ENCODE data around the gene CCNB1IP1.

DNA sequence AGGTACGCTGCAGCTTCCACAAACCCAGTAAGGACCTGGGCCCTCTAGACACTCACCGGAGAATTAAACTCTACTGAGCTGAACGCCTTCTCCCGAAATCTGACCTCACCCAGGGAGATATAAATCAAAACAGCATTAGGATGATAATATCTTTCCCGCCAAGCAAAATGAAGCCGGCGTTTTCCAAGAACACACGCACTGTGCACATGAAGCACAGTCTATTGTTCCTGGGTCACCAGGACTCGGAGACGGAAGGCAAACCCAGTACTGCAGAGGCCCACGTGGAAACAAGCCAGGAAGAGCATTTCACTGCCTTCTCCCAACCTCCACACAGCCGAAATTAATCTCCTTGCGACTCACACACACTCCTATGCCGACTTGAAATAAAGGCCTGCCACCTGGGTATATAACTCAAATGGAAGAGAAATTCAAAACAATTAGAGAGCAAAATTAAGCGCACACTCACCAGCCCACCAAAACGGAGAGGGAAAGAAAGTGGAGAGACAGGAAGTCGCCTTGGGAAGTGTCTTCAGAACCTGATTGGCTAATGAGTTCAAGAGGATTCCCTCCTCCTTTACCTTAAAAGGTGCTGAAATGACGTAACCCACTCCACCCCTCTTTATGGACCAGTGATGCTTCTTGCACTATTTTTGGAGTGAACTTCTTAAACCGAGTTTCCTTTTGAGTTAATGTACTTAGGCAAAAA is at the start of gene CCNB1IP1:
- TF ChIP-seq, protein P1, sequence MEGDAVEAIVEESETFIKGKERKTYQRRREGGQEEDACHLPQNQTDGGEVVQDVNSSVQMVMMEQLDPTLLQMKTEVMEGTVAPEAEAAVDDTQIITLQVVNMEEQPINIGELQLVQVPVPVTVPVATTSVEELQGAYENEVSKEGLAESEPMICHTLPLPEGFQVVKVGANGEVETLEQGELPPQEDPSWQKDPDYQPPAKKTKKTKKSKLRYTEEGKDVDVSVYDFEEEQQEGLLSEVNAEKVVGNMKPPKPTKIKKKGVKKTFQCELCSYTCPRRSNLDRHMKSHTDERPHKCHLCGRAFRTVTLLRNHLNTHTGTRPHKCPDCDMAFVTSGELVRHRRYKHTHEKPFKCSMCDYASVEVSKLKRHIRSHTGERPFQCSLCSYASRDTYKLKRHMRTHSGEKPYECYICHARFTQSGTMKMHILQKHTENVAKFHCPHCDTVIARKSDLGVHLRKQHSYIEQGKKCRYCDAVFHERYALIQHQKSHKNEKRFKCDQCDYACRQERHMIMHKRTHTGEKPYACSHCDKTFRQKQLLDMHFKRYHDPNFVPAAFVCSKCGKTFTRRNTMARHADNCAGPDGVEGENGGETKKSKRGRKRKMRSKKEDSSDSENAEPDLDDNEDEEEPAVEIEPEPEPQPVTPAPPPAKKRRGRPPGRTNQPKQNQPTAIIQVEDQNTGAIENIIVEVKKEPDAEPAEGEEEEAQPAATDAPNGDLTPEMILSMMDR (IDR thresholded peaks at IDR 0.05) = no peak
- TF ChIP-seq POLR2A (IDR thresholded peaks at IDR 0.05) = no peak

All from breast epithelium (tissue), 3 donors.